HepG2 (cell line): ENCODE data around the gene RTN4. TPM values are rescaled to one million over a fixed set of nuclear protein-coding genes. Genes with fewer than 3 reads are reported as not detected.

Experiments
- ATAC-seq: fragments of 200-7000 bp; cut with Tn5 transposase; 3 replicates; pipeline ENCODE4 v1.9.1; 2020; ENCODE audit warnings: mild to moderate bottlenecking, moderate library complexity
- BruUV-seq: library from RNA; stranded (reverse); fragments of 400-500 nt; replicated peaks from 2 replicates; lab custom pipeline; 2021; lab: Mats Ljungman, UMichigan
- CTCF ChIA-PET: fragments of 300-600 bp; formaldehyde crosslinking; extraction: SDS; loops from one replicate; lab custom pipeline; 2021; ENCODE audit warnings: low total read pairs, inconsistent platforms, low intra/inter-chr PET ratio; lab: Yijun Ruan, JAX
- POLR2A ChIA-PET: fragments of 350-600 bp; sonication (Branson Sonifier 250); formaldehyde crosslinking; loops from one replicate; lab custom pipeline; 2020; ENCODE audit warnings: antibody characterized with exemption, inconsistent platforms; lab: Yijun Ruan, JAX
- DNase-seq: peaks from one replicate; pipeline ENCODE4 v3.0.0-alpha.2; 2015; ENCODE audit warnings: low spot score
- FAIRE-seq: peaks from 3 replicates; lab custom pipeline; 2011; peaks lifted over from hg19 to GRCh38; lab: Jason Lieb, UNC
- H2AFZ ChIP-seq: one replicate; pipeline ENCODE4 v1.6.1; 2011; ENCODE audit warnings: low read length, inconsistent platforms
- H3K27ac ChIP-seq: fragments of 300-600 bp; 3 replicates; pipeline ENCODE4 v1.8.0; 2011; ENCODE audit warnings: mixed run types, mild to moderate bottlenecking, mixed read lengths, low read length, inconsistent platforms; ENCODE audit not compliant: insufficient read depth; ENCODE audit errors: extremely low read length
- H3K27me3 ChIP-seq, 2 experiments: fragments of 200-600 bp in 1 of 2; 2 replicates in 1 of 2; 3 replicates in 1 of 2; pipeline versions ENCODE4 v1.6.0 to v1.8.0; 2011; ENCODE audit warnings: low read length in 2 of 2, mild to moderate bottlenecking in 2 of 2, moderate library complexity in 2 of 2, inconsistent platforms in 1 of 2; ENCODE audit not compliant: insufficient read depth in 2 of 2, control insufficient read depth in 1 of 2
- H3K36me3 ChIP-seq, 2 experiments: fragments of 200-600 bp in 1 of 2; replicated peaks in 1 of 2; 2 replicates in 1 of 2; 3 replicates in 1 of 2; pipeline versions ENCODE4 v1.5.1 to v1.8.0; 2011; ENCODE audit warnings: low read length in 2 of 2, inconsistent platforms in 1 of 2; ENCODE audit not compliant: insufficient read depth in 2 of 2, control insufficient read depth in 1 of 2
- H3K4me1 ChIP-seq: 2 replicates; pipeline ENCODE4 v1.5.1; 2012; ENCODE audit warnings: low read length, inconsistent platforms; ENCODE audit not compliant: insufficient read depth
- H3K4me2 ChIP-seq: 2 replicates; pipeline ENCODE4 v1.6.0; 2011; ENCODE audit warnings: low read depth, low read length, inconsistent platforms
- H3K4me3 ChIP-seq, 3 experiments: fragments of 200-600 bp in 1 of 3; sonication (generic), shearing (Covaris generic) in 1 of 3; replicated peaks in 1 of 3; 2 replicates each; pipeline ENCODE4 v1.5.1; 2011 to 2016; ENCODE audit warnings: low read length in 3 of 3, inconsistent platforms in 2 of 3, low read depth in 2 of 3, mild to moderate bottlenecking in 2 of 3, control low read depth in 1 of 3, mixed read lengths in 1 of 3; ENCODE audit not compliant: insufficient read depth in 1 of 3
- H3K79me2 ChIP-seq: one replicate; pipeline ENCODE4 v1.6.1; 2011; ENCODE audit warnings: low read length, inconsistent platforms; ENCODE audit not compliant: insufficient read depth
- H3K9ac ChIP-seq: 2 replicates; pipeline ENCODE4 v1.6.0; 2011; ENCODE audit warnings: mild to moderate bottlenecking, low read depth, low read length, inconsistent platforms; ENCODE audit not compliant: insufficient read depth
- H3K9me3 ChIP-seq: 2 replicates; pipeline ENCODE4 v1.5.1; 2012; ENCODE audit warnings: mild to moderate bottlenecking, low read length
- H4K20me1 ChIP-seq: 2 replicates; pipeline ENCODE4 v1.6.0; 2011; ENCODE audit warnings: inconsistent platforms, mild to moderate bottlenecking, low read length, moderate library complexity; ENCODE audit not compliant: insufficient read depth
- GFI1 ChIP-seq: sonication (generic); formaldehyde crosslinking; IDR thresholded peaks from 2 replicates; pipeline ENCODE4 v1.5.0; 2020; ENCODE audit warnings: missing genetic modification reagents, mild to moderate bottlenecking, borderline replicate concordance
- HIVEP1 ChIP-seq: sonication (generic); formaldehyde crosslinking; IDR thresholded peaks from 2 replicates; pipeline ENCODE4 v1.4.0; 2020; ENCODE audit warnings: mild to moderate bottlenecking, missing genetic modification reagents
- NFIB ChIP-seq: sonication (generic); formaldehyde crosslinking; IDR thresholded peaks from 2 replicates; pipeline ENCODE4 v1.9.0; 2021; ENCODE audit warnings: missing genetic modification reagents, mild to moderate bottlenecking, borderline replicate concordance
- THYN1 ChIP-seq: sonication (generic); formaldehyde crosslinking; IDR thresholded peaks from 2 replicates; pipeline ENCODE4 v1.8.1; 2023; ENCODE audit warnings: low read depth, mild to moderate bottlenecking, moderate library complexity, missing genetic modification reagents, borderline replicate concordance
- ZFP36 ChIP-seq: fragments of 150-350 bp; IDR thresholded peaks from 2 replicates; pipeline ENCODE4 v1.6.1; 2018; ENCODE audit warnings: borderline replicate concordance, low read length, low read depth; ENCODE audit not compliant: partially characterized antibody
- ZNF253 ChIP-seq: sonication (generic); formaldehyde crosslinking; IDR thresholded peaks from 2 replicates; pipeline ENCODE4 v1.8.0; 2022; ENCODE audit warnings: mild to moderate bottlenecking, missing genetic modification reagents, borderline replicate concordance
- ZNF549 ChIP-seq: sonication (generic); formaldehyde crosslinking; IDR thresholded peaks from 2 replicates; pipeline ENCODE4 v1.5.0; 2020; ENCODE audit warnings: missing genetic modification reagents
- WGBS: methylation state at CpG from one replicate; pipeline ENCODE4 v1.1.6; 2017; ENCODE audit warnings: low lambda C conversion rate; 5-methylcytosine and 5-hydroxymethylcytosine counted together
- in situ Hi-C: cut with HindIII; loops from 2 replicates; pipeline ENCODE4 v1.10.0; 2017; ENCODE audit warnings: low pct_unique_long_range_greater_than_20kb; ENCODE audit not compliant: extremely low pct_ligation_motif_present
- intact Hi-C: fragments of 100-400 bp; cut with micrococcal nuclease; formaldehyde crosslinking; loops from one replicate; pipeline ENCODE4 v1.10.0; 2022; ENCODE audit not compliant: unreplicated experiment
- polyA plus RNA-seq, 8 experiments: library from polyadenylated mRNA; depleted of rRNA in 3 of 8; stranded (reverse) in 7 of 8; unstranded in 1 of 8; fragments of >200 nt; fragmentation: Illumina TruSeq in 4 of 8; extraction: Trizol in 4 of 8; gene quantifications; 2 replicates each; pipeline versions ENCODE4 v1.2.1 to v1.2.3, GENCODE V29; 2011 to 2016; ENCODE audit warnings: low read depth in 4 of 8, missing spikeins in 1 of 8, mixed read lengths in 1 of 8; ENCODE audit not compliant: insufficient read depth in 1 of 8
- total RNA-seq, 5 experiments: library from RNA; depleted of rRNA; stranded (reverse); fragments of >200 nt; fragmentation: Illumina TruSeq; extraction: Trizol; gene quantifications; 2 replicates each; pipeline ENCODE4 v1.2.3, GENCODE V29; 2016; ENCODE audit warnings: low read depth in 1 of 5
- TF ChIP-seq, protein P1 (sequence below): IDR thresholded peaks from 2 replicates; pipeline ENCODE4 v1.4.0; 2020; ENCODE audit warnings: mild to moderate bottlenecking, missing genetic modification reagents
- TF ChIP-seq, protein P2 (sequence below): sonication (generic); formaldehyde crosslinking; IDR thresholded peaks from 2 replicates; pipeline ENCODE4 v1.5.1; 2020; ENCODE audit warnings: missing genetic modification reagents, mild to moderate bottlenecking, borderline replicate concordance
- TF ChIP-seq, protein P3 (sequence below): sonication (generic); formaldehyde crosslinking; IDR thresholded peaks from 2 replicates; pipeline ENCODE4 v1.4.0; 2020; ENCODE audit warnings: missing genetic modification reagents
- TF ChIP-seq, protein P4 (sequence below): sonication (generic); formaldehyde crosslinking; IDR thresholded peaks from 2 replicates; pipeline ENCODE4 v1.4.0; 2020; ENCODE audit warnings: missing genetic modification reagents, borderline replicate concordance

The RTN4 gene
- total and polyA plus RNA-seq, 2 of the 13 experiments (the other 11 are each of a cell fraction or from before 2014, with no cell fraction given) = 98.4 to 133 TPM

DNA sequence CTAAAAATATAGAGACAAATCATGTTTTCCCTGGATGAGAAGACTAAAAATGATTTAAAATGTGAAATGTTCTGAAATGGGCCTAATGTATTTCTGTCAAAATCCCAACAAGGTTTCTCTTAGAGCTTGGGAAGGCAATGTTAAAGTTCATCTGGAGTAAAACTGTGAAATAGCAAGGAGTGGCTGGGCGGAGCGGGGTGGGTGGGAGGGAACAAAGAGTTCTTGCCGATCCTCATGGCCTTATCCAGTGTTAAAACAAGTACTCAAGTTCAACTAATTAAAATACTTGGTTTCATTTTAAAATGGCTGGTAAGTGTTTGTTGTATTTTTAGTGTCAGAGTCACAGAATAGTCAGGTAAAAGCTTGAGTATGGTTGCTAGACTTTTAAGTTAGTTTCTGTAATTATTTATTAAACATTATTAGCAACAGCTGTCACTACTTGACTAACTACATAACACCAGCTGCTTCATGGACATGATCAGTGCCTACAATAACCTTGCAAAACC lies 87.3 kb downstream of the RTN4 start:
- no peak overlapping the region for H3K27ac ChIP-seq
- TF ChIP-seq, protein P1, sequence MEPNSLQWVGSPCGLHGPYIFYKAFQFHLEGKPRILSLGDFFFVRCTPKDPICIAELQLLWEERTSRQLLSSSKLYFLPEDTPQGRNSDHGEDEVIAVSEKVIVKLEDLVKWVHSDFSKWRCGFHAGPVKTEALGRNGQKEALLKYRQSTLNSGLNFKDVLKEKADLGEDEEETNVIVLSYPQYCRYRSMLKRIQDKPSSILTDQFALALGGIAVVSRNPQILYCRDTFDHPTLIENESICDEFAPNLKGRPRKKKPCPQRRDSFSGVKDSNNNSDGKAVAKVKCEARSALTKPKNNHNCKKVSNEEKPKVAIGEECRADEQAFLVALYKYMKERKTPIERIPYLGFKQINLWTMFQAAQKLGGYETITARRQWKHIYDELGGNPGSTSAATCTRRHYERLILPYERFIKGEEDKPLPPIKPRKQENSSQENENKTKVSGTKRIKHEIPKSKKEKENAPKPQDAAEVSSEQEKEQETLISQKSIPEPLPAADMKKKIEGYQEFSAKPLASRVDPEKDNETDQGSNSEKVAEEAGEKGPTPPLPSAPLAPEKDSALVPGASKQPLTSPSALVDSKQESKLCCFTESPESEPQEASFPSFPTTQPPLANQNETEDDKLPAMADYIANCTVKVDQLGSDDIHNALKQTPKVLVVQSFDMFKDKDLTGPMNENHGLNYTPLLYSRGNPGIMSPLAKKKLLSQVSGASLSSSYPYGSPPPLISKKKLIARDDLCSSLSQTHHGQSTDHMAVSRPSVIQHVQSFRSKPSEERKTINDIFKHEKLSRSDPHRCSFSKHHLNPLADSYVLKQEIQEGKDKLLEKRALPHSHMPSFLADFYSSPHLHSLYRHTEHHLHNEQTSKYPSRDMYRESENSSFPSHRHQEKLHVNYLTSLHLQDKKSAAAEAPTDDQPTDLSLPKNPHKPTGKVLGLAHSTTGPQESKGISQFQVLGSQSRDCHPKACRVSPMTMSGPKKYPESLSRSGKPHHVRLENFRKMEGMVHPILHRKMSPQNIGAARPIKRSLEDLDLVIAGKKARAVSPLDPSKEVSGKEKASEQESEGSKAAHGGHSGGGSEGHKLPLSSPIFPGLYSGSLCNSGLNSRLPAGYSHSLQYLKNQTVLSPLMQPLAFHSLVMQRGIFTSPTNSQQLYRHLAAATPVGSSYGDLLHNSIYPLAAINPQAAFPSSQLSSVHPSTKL (CRISPR knock-in tag) = no peak
- no peak for TF ChIP-seq ZFP36
- TF ChIP-seq, protein P2, sequence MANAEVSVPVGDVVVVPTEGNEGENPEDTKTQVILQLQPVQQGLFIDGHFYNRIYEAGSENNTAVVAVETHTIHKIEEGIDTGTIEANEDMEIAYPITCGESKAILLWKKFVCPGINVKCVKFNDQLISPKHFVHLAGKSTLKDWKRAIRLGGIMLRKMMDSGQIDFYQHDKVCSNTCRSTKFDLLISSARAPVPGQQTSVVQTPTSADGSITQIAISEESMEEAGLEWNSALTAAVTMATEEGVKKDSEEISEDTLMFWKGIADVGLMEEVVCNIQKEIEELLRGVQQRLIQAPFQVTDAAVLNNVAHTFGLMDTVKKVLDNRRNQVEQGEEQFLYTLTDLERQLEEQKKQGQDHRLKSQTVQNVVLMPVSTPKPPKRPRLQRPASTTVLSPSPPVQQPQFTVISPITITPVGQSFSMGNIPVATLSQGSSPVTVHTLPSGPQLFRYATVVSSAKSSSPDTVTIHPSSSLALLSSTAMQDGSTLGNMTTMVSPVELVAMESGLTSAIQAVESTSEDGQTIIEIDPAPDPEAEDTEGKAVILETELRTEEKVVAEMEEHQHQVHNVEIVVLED (CRISPR knock-in tag) = no peak
- TF ChIP-seq ZNF253 (CRISPR knock-in tag) = no peak
- no peak for TF ChIP-seq NFIB (CRISPR knock-in tag)
- no peak for TF ChIP-seq HIVEP1 (CRISPR knock-in tag)
- TF ChIP-seq THYN1 (CRISPR knock-in tag) = no peak
- TF ChIP-seq, protein P3, sequence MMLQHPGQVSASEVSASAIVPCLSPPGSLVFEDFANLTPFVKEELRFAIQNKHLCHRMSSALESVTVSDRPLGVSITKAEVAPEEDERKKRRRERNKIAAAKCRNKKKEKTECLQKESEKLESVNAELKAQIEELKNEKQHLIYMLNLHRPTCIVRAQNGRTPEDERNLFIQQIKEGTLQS (CRISPR knock-in tag) = no peak
- TF ChIP-seq, protein P4, sequence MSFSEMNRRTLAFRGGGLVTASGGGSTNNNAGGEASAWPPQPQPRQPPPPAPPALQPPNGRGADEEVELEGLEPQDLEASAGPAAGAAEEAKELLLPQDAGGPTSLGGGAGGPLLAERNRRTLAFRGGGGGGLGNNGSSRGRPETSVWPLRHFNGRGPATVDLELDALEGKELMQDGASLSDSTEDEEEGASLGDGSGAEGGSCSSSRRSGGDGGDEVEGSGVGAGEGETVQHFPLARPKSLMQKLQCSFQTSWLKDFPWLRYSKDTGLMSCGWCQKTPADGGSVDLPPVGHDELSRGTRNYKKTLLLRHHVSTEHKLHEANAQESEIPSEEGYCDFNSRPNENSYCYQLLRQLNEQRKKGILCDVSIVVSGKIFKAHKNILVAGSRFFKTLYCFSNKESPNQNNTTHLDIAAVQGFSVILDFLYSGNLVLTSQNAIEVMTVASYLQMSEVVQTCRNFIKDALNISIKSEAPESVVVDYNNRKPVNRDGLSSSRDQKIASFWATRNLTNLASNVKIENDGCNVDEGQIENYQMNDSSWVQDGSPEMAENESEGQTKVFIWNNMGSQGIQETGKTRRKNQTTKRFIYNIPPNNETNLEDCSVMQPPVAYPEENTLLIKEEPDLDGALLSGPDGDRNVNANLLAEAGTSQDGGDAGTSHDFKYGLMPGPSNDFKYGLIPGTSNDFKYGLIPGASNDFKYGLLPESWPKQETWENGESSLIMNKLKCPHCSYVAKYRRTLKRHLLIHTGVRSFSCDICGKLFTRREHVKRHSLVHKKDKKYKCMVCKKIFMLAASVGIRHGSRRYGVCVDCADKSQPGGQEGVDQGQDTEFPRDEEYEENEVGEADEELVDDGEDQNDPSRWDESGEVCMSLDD = no peak
- TF ChIP-seq GFI1 = no peak
- no peak for TF ChIP-seq ZNF549 (CRISPR knock-in tag)

More for the DNA sequence above, 87.3 kb downstream of the RTN4 start:
- Histone ChIP-seq H3K4me3 (no peak overlapping the region), H3K4me1 (0 out of 2 replicates have a peak, but pooled peaks cover 5% of the 10 kb centered on the region), H3K4me2 (no peak overlapping the region), H3K27me3 (no peaks in the 10 kb centered on the region), H3K9ac (no peak overlapping the region), H2AFZ (no peak overlapping the region), H4K20me1 (no peaks in the 10 kb centered on the region), H3K9me3 (no peaks in the 10 kb centered on the region), H3K36me3 (no peaks in the 10 kb centered on the region; a peak in 1 of 5 replicates), H3K79me2 (no peaks in the 10 kb centered on the region)
- WGBS = 94% methylated on average over 3 of the region's 3 CpGs
- in situ Hi-C loops (no loop called here), intact Hi-C loops (no loop called here)
- ChIA-PET POLR2A (no interaction called here), CTCF (no interaction called here)
- FAIRE-seq (no peak), DNase-seq (no peak), ATAC-seq (no peak)
- BruUV-seq = no TSS peak
